Measurements from ENCODE around the gene SETBP1.

SETBP1 gene

DNA sequence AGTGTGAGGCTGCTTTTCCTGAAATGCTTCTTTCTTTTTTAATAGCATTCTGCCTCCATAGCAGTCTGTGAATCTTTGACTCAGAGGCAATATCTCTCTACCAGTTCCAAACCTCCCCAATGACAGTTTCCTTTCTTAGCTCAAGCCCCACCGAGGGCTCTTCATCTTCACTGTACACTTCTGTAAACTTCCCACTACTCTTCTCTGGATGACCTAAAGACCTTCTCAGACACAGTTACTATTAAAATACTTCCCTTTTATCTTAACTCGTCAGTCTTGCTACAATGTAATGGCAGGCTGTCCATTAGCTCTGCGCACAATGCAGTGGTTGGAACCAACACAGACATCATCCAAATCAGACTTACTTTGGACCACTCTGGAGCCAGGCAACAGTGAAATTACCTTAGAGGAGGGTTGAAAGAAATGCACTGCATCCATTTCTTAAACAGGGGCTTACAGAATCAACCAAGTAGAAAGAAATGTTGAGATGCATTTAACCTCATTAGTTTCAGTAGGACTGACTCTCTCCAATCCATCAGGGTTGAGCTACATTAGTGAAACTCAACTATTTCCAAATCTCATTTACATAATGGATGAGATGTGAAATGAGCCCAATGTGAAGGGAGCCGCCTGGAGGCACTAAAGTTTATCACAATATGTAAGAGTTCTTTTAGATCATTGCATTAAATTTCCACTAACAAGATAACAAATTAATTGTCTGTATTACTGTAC lies 343.8 kb downstream of the SETBP1 start:
- DNase-seq (ENCODE audit: low read depth in 2 of 2): no peak

DNA sequence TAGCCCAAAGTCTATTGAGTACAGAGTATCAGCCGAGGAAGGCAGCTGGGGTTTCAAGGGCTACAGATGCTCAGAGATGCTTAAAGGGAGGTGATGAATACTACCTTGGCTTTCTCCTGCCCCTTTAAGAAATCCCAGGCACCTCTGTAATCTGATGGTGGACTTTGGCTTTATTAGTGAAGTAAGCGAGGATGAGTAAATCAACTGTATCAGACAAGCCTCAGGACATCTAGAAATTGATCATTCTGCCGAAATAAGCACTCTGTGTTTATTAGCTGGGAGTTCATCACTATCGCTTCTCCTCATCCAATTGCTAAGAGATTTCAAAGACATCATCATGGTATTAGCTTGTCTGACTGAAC lies 344.4 kb downstream of the SETBP1 start:
- DNase-seq (ENCODE audit: low read depth in 2 of 2): no peak

DNA sequence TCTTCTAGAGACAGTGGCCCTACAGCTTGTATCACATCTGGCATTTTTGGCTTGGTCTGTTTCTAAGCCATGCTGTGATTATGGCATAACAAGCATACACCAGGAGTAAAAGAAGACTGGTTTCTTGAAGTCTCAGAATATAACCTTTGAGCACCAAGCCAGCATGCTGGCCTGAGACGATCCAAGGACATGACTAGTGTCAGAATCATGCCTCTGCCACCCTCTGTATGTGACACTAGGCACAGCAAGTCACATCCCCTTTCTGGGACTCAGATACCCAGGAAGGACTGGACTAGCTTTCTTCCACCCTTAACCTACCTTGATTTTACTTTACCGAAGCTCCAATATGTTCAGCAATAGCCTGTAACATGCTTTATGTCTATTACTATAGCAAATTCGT lies 345.5 kb downstream of the SETBP1 start:
- no peak for DNase-seq (ENCODE audit: low read depth in 2 of 2)

DNA sequence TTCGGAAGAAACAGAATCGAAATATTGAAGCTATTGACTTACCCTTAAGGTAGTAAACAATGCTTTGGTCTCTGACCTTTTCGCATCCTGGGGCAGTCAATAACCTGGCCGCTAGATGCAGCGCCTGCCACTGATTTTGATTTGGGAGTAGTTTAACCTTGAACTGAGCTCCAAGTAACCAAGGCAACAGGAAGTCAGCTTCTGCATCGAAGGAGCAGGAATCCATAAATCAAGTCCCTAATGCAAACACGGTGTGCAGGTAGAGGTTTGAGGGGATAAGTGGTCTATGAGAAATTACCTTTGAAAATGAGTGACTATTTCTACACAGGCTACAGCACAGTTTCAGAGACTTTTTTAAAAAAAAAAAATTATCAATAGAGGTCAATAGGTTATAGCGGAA lies 353.5 kb downstream of the SETBP1 start:
- DNase-seq (ENCODE audit: low read depth in 2 of 2): no peak

DNA sequence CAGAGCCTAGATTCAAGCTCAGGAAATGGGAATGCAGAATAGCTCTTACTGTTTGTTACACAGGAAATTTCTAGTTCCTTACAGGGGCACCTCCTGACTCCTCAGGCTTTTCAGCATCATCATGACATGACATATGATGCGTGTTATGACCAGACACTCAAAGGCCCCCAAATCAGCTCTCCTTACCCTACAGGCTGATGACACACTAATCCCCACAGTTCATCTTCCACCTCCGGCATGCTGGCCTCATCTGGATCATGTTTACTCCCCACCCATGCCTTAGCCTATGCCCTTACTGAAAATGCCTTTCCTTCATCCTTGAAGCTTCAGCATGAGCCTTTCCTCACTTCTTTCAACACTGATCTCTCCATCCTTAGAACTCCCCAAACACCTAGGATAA lies 356.9 kb downstream of the SETBP1 start:
- no peak for DNase-seq (ENCODE audit: low read depth in 2 of 2)

DNA sequence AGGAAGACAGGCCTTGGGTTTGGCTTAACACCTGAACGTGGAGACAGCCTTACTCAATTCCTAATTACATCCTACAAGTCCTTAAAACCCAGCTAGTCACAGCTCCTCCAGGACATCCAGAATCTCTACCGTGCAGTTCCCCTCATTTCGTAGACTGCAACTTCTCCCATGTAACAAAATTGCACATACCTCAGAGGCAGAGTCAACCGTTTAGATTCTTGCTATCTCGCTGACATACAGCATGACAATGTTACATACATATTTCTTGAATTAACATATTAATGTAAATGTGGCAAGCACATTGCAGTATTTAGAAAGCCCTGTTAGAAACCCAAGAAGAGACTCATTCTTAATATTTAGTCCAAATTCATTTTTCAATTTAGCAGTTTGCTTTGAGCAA lies 358.7 kb downstream of the SETBP1 start:
- DNase-seq (ENCODE audit: low read depth in 2 of 2): no peak

DNA sequence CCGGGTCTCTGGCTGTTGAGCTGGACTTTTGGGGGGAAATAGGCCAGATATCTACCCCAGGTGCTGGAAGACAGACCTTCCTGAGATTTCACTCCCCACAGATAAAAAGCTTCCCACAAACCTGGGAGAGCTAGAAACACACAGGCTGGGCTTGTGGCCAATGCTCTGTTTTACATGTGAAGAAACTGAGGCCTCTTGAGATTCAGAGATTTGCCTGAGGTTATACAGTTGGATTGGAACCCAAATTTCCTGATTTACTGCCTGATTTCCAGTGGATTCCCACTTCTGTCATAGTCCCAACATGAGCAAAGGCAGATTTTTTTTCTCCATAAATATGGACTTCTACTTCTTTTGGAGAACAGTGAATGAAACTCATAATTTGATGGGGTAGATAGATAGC lies 360.2 kb downstream of the SETBP1 start:
- DNase-seq (ENCODE audit: low read depth in 2 of 2): no peak

DNA sequence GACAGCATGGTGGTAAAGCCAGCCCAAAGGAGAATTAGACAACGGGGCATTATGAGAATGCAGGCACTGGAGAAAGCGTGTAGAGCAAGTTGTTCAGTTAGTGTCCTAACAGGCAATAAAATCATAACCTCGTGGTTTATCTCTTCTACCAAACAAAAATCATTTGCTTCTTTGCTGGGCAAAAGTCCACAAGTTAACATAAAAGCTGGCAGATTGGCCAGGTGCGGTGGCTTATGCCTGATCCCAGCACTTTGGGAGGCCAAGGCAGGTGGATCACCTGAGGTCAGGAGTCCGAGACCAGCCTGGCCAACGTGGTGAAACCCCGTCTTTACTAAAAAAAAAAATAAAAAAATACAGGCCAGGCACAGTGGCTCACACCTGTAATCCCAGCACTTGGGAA lies 364.1 kb downstream of the SETBP1 start:
- DNase-seq (ENCODE audit: low read depth in 2 of 2): no peak

DNA sequence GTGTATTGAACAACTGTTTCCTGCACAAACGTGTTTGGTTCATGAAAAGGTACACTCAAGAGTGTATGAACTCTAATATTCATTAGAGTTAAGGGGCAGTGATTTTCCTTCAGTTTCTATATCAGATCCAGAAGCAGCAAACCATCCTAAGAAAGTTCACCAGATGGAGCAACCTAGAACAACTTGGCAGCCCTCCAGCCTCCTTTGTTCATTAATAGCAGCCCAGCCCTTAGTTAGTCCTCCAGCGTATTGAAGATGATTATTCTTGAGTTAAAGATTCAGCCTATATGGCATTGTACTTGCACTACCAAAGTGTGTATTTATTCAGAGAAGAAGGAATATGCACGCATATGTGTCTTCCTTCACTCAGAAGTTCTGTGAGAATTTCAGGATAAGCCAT lies 365.5 kb downstream of the SETBP1 start:
- DNase-seq (ENCODE audit: low read depth in 2 of 2): no peak

DNA sequence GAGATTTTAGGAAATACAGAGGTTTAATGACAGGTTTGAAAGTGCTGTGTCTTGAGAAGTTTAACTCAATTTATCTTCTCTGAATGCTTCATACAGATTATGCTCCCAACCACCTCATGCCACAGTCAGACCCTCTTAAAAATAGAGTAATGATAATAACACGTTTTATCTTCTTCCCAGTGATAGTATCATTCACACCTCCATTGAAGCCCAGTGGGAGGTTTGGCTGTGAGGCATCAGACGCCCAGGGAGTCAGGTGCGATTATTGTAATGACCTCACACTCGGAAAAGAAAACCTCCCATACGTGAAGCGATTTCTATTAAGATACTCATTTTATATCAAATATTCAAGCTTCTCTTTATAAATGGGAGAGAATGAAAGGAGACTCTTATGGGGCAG lies 366.3 kb downstream of the SETBP1 start:
- DNase-seq (ENCODE audit: low read depth in 2 of 2): no peak

DNA sequence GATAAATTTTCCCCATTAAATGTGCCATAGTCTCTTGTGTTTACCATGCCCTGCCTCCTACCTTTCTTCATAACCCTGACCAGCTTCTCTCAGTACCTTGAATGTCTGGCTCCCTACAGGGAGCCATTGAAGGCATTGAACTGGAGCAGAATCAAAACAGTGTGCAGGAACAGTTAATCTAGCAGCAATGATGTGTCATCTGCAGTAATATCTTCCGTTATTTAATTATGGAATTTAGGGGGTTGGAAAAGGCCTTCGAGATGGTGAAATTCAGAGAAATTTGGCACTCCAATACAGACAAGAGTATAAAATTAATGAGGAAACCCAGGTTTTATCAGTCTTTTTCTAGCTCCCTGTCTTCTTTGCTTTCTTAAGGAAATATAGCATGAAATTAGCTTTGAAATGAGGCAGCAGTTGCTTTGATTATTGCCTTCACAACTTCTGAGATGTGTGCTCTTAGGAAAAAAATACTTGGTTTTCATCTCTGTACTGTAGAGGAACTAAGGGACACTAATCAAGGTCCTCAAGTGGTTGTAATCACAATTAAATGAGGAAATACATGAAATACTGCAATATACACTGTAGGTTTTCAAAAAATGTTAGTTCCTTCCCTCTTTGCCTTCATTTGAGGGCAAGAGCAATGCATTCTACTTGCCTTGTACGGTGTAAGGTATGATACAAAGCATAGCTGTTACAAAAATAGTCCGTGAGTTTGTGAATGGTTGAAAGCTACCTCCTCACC lies 369.1 kb downstream of the SETBP1 start:
- DNase-seq (ENCODE audit: low read depth in 2 of 2): no peak

DNA sequence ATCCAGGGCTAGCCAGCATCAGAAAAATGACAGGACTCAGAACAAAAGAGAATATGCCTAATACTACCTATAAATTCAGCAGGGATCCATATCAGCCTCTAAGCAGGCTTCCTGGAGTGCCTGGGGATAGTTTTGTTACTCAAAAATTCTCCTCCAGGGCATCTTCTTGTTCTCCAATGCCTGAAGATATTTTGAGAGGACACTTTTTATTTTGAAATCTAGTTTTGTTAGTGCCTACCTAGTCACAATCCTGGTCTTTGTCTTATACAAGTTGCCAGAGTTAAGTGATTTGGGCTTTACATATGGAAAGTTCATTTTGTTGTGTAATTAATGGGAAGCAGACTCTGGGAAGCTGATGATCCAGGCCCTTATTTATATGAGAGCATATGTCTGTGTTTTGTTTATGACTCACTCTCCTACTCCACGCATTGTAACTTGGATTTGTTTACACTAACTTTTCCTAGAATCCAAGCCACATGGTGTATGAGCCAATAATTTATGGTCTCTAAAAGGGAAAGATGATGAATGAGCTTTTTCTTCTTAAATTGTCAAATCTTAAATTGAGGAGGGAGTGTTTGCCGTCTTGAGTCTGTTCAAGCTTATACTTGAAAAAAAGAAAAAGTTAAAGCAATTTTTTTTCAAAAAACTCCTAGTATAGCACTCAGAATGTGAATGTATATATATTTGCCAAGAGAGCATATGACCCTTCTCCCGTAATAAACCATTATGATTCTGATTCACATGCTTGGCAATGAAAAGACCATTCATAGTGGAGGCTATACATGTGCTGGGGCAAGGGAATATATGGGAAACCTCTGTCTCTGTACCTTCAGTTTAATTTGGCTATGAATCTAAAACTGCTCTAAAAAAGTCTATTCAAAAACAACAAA lies 370.3 kb downstream of the SETBP1 start:
- no peak for DNase-seq (ENCODE audit: low read depth in 2 of 2)

DNA sequence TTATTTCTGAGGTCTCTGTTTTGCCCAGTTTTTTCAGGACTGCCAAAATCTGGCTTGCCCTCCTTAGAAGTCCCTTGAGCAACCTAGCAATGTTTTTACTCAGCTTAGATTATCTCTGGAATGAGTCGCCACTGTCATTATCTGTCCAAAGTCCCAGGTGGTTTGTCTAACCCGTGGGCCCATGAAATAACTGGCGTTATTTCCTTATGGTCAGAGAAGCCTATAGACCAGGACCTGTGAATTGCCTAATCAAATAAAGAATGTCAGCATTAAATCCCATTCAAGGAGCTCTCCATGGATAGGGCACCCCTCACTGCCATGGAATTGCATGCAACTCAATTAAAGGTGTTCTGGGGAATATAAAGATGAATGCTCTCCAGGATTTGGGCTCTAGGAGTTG lies 373.9 kb downstream of the SETBP1 start:
- DNase-seq (ENCODE audit: low read depth in 2 of 2): no peak

DNA sequence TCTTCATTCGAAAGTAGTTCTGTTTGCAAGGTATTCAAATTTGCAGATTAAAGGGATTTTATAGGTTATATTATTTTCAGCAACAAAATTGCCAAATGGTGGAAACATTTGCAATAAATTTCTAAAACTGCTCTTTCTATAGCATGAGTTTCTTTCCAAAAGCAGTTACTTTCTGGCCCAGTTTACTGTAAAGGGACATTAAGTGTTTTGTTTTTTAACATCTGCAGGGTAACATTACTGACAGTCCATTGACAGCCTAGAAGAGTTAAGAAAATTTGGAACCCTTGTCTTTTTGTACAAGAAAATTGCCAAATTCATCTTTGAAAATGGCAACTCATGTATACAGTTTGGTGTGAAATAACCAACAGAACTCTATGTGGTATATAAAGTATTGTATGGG lies 375.1 kb downstream of the SETBP1 start:
- no peak for DNase-seq (ENCODE audit: low read depth in 2 of 2)

DNA sequence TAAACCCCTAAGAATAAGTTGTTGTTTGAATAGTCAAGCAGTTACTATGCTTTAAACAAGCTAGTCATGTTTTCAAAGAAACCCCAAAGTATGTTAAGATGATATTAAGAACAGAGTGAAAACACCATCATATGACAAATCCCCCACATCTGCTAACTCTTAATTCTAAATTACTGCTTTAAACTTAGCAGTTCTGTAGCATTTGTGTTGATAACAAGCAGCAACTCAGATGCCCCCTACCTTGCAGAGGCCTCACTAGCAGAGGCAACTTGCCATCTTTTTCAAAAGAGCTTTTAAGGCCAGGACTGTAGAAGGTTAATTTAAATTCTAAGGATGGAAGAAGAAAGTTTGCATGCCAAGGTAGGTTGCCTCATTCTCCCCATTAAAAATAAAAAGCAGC lies 376.2 kb downstream of the SETBP1 start:
- DNase-seq (ENCODE audit: low read depth in 2 of 2): no peak

DNA sequence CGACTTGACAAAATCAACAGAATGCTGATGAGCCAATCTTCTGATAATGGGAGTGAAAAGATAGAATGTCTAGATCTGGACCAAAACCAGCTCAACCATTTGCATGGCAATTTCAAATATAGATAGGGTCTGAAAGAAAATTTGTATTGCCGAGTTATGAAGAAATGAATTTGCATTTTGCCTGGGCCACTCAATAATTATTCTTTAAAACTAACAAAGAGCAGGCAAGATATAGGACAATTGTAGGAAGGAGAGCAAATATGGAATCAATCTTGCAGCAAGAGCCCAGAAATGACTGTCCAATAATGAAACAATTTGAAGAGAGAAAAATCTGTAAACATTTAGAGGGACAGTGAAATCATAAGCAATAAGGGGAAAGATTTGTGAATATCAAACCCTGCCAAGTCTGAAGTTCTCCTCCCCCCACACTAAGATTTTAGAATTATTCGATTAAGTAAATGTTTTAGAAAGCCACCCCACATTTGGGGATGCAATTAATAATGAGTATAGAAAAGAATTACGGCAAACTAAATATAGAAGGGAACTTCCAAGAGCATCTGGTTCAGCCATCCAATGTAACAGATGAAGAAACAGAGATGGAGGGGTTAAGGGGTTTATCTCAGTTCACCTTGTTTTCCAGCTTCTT lies 377.4 kb downstream of the SETBP1 start:
- no peak for DNase-seq (ENCODE audit: low read depth in 2 of 2)

DNA sequence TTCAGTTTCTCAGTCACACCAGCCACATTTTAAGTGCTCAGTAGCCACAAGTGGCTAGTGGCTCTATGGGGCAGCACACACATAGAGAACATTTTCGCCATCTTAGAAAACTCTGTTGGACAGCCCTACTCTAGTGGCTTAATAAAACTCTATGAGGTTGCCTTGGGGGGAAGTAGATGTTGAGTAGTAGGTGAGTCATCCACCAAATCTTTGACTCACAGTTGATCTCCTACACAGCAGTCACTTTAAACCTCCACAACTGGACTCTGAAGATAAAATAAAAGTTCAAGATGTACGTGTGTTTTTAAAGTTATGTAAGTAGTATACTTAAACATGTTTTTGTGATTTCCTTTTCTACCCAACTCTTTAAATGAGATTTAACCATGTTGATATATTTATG lies 379.0 kb downstream of the SETBP1 start:
- DNase-seq (ENCODE audit: low read depth in 2 of 2): no peak

DNA sequence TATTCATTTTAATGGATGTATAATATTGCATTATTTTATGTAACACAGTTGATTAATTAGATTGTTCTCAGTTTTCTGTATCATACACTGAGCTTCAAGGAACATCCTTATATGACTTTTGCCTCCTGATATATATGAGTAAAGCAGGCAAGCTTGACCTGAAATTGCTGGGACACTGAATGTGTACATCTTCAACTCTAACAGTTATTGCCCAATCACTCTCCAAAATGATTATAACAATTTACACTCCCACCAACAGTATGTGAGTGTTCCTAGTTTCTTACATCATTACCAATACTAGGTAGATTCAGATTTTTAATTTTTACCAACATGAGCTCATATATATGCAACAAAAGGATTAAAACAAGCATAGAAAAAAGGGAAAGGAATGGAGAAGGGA lies 379.4 kb downstream of the SETBP1 start:
- DNase-seq (ENCODE audit: low read depth in 2 of 2): no peak

DNA sequence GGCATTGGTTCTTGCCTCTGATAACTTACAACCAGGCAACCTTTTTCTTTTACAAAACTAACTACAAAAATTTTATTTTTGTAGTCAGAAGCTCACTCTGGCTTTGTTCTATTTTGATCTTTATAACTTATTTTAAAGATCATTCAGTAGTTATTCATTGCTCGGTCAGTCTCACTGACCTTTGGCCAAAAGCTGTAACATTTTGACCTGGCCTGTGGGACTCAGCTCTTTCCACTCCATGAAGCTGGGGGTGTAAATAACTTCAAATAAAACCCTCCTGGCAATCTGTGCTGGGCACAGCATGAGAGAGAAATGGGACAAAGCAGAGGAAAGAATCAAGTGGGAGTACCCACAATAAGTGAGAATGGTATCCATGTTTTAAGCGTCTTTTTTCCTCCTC lies 380.7 kb downstream of the SETBP1 start:
- no peak for DNase-seq (ENCODE audit: low read depth in 2 of 2)

DNA sequence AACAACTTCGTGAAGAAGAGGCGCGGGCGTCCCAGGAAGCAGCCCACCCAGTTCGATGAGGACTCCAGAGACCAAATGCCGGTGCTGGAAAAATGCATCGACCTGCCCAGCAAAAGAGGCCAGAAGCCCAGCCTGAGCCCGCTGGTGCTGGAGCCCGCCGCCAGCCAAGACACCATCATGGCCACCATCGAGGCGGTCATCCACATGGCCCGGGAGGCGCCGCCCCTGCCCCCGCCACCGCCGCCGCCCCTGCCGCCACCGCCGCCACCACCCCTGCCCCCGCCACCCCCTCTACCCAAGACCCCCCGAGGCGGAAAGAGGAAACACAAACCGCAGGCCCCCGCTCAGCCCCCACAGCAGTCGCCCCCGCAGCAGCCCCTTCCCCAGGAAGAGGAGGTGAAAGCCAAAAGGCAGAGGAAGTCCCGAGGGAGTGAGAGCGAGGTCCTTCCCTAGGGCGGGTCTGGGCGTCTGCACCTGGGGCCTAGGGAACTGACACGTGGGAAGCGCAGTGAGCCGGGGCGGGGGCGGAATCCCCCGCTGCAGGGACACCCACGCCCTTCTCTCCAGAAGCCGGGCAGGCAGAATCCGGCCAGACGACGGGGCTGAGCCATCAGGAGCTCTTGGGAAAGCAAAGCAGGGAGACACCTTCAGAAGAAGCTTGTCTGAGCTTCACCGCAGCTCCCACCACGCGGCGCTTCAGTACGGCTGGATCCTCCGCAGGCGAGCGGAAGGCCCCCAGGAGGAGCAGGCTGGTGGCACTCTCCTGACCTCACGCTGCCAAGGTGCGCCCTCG lies 382.8 kb downstream of the SETBP1 start:
- DNase-seq (ENCODE audit: low read depth in 2 of 2): no peak

DNA sequence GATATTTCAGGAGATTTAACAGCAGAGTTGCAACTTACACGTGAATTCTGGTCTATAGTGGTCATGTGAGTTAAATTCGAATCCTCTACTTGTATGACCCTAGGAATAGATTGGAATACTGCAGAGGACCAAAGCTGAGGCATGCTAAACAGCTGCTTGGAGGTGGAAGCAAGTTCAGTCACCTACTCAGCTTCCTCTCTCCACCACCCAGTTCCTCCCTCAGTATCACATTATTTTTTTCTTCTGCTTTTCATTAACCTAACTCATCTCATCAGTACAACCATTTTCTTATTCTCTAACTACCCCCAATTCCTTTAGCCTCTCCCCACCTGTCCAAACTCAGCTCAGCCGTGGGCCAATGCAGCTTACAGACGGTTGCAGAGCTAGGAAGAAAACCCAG lies 385.5 kb downstream of the SETBP1 start:
- no peak for DNase-seq (ENCODE audit: low read depth in 2 of 2)
